NCI-H2227 (cell line): ENCODE measurements around the gene RFC1.
A peak's percentile ranks its signal among the peaks of the same experiment; 100 is the strongest.
"Not testable (repeated sequence)": the region's sequence is repeated elsewhere in the genome, so short reads cannot be mapped to it uniquely, and the experiment has no call there.

Experiments used
- DNase-seq: peaks from one replicate; lab custom pipeline; 2025; ENCODE audit not compliant: unreplicated experiment; lab: John Stamatoyannopoulos, UW

RFC1 gene

DNA sequence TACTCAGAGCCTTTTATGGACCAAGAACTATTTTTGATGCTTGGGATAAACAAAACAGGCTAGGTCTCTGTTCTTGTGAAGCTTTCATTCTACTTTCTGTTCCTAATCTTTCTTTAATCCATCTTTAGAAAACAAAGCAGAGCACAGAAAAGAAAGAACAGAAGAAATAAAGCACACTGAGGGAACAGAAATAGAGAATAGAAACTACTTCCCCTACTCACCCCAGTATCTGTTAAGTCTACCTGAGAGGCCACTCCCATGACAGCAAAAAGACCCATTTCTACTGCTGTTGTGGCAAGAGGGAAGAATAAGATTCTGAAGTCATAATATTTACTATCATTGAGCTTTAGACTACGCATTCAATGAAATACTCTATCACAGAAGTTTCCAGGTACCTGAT lies 9.2 kb downstream of the RFC1 start:
- no peak for DNase-seq

DNA sequence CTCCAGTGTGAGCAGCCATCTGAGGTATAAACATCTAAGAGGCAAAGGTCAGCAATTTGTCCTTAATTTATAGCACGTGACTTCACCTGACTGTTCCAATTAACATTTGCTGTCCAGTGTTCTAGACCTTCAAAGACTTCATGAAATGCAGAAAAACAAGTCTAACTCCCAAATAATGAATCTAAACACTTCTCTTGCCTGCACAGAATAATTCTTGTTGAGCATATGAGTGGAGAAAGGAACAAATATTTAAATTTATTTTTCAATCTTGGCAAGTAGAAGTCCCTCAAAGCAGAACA lies 12.0 kb downstream of the RFC1 start:
- DNase-seq, result no peak

DNA sequence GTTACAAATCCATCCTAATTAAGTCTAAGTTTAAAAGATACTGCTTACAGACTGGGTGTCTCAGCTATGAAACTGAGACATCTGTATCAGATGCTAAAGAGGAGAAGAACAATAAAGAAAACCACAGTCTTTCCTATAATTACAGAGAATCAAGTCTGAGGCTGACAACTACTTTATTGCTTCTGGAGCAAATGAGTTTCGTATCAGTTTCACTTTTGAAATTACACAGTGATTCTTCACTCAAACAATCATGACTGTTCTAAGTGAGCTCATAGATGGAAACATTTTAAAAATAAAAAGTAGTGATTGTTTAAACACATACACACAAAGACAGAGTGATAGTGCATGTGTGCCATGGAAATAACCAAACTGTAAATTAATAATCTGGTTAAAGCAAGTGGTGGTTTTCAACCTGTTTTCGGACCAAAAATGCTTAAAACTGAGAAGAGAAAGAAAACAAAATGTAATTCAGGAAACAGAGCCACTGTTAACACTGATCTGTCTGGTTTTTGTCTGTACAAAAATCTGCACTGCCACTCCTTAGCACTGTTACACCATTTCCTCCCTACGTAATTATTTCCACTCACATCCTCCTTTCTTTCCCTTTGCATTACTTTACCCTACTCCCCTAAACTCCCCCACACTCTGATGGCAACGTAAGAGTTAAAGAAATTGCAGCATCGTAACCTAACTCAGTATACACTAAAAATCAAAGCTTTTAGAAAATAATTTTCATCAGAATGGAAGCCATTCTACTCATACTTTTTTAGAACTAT lies 12.5 kb downstream of the RFC1 start:
- peak; percentile 2 for DNase-seq

DNA sequence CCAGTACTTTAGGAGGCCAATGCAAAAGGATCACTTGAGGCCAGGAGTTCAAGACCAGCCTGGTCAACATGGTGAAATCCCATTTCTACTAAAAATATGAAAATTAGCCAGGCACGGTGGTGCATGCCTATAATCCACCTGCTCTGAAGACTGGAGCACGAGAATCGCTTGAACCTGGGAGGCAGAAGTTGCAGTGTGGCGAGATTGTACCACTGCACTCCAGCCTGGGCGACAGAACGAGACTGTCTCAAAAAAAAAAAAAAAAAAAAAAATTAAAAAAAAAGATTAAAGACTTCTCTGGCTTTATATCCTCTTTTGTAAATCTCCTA lies 13.0 kb downstream of the RFC1 start:
- not testable (repeated sequence) for DNase-seq

DNA sequence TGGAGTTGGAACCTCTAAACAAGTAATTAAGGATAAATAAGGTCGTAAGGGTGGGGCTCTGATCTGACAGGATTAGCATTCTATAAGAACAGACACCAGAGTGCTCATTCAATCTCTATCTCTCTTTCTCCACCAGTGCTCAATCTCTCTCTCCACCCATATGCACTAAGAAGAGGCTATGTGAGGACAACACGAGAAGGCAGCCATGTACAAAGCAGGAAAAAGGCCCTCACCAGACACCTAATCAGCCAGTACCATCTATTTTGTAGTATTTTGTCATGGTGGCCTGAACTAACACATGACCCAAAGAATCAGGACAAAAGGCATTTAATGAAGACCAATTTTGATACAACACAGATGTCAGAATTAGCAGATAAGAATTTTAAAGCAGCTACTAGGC lies 16.8 kb downstream of the RFC1 start:
- DNase-seq, result no peak

DNA sequence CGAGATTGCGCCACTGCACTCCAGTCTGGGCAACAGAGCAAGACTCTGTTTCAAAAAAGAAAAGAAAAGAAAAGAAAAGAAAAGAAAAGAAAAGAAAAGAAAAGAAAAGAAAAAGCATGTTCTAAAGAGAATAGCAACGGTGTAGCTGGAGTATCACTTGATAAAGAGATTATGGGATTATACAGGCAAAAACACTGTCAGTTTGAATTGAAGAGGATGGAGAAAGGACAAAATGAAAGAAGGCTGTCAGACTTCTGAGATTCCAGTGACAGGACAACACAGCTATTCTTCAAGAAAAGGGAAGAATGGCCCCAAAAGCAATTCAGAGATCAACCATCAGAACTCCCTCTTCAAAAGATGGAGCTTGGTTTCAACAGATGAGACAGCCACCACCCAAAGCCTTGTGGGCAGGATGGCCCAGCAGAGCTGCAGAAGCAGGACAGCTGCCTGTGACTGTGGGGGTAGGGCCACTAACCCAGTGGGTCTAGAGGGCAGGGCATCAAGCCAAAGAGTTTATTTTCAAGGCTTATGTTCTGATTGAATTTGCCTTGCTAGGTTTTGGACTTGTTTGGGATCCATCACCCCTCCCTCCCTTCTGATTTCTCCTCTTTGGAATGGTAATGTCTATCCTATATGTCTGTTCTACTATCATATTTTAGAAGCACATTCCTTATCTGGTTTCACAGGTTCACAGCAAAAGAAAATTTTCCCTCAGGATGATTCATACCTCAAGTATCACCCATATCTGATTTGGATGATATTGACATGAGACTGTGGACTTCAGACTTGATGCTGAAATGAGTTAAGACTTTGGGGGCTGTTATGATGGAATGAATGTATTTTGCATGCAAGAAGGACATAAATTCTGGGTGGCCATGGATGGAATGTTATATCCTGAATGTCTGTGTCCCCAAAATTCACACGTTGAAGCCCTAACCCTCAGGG lies 17.5 kb downstream of the RFC1 start:
- DNase-seq, result no peak

DNA sequence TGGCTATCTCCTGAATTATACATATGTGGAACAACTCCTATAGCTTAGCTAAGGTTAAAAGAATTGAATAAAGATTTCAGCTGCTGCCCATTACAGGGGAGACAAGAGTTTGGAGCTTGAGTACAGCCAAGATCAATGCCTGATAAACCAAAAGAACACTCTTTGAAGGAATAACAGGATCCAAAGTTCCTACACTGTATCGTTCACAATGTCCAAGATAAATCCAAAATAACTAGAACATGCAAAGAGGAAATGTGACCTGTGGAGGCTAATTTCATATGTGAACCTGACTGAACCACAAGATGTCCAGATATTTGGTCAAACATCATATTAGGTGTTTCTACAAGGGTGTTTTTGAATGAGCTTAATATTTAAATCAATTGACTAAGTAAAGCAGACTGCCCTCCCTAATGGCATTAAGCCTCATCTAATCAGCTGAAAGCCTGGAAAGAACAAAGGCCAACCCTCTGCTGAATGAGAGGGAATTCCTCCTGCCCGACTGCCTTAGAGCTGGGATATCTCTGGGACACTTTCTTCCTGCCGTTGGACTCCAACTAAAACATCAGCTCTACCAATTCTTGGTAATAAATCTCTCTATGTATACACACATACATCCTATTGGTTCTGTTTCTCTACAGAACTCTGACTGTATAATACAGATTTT lies 19.2 kb downstream of the RFC1 start:
- no peak for DNase-seq

DNA sequence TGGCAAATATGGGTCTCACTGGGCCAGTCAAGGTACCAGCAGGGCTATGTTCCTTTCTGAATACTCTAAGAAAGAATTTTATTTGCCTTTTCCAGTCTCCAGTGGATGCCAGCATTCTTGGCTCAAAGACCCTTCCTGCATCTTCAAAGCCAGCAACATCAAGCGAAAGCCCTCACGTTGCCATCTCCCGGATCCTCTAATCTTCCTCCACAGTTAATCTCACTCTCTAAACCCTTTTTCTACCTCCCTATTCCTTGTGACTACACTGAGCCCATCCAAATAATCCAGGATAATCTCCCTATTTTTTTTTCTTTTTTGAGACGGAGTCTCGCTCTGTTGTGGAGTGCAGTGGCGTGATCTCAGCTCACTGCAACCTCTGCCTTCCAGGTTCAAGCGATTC lies 23.4 kb downstream of the RFC1 start:
- no peak for DNase-seq

DNA sequence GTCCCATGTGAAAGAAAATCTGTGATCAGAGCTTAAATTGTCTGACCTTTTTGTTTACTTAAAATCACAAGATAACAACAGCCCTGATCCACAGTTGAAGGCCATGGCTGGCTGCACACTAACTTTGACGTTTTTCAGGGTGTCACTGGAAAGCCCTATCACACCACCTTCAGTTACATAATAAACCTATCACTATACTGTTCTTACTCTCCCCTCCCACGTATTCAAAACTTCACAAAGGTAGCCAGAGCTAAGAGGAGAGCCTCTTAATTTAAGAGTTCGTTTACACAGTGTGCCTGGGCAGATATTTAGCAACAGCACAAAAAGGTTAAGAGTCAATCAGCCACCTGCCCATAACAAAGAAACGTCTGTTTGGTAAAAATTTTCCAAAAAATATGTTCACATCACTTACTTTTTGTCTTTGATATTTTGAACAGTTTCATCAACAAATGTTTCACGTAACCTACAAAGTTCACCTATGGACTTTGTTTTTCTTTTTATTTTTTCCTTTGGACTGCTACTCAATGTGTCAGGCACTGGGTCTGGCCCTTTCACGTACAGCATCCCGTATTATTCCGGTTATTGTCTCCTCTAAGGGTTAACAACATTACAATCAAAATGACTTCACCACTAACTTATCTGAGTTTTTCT lies 25.0 kb downstream of the RFC1 start:
- no peak for DNase-seq

DNA sequence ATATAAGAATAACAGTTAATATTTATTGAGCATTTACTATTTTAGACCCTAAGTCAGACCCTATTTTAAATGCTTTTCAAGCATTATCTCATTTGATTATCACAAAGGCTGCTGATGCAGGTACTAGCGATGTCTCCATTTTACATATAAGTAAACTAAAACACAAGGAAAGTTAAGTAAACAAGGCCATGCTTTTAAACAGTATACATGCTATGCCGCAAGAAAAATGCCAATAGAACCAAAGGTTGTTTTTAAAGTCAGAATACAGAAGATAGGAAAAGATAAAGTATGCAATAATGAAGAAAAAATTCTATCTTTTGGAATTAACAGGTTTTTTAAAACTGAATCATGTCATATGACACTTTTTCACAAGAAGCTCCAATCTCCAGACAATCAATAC lies 26.2 kb downstream of the RFC1 start:
- no peak for DNase-seq

DNA sequence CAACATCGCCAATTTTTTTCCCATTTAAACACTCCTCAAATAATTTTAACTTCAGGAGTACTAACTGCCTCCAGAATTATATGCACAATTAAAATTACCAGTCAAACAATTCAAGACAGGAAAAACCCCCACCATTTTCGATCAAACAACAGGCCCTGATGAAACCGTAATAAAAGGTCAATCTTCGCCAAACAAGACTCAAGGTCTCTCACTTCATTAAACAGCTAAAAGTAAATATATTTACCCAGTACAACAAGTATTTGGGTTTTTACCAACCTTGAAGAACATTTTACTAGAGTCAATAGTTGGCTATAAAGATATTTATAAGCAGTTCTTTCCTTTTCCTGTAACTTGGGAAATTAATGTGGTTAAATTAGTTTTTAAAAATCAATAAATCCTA lies 28.3 kb downstream of the RFC1 start:
- DNase-seq, result no peak

DNA sequence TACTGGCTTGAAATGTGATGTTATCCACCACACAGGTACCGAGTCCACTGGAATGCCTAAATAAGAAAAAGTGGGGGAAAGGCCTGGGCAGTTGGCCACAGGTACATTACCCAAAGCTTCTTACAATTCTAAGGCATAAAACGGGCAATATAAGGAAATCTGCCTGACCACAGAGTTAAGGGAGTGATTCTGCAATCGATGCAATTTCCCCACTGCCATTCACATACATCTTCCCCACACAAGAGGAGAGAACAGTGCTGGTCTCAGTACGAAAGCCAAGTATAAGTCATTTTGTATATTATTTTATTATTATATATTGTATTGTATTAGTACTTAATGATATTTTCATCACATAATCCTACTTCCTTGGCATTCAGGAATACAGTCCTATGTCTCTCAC lies 30.6 kb downstream of the RFC1 start:
- no peak for DNase-seq

DNA sequence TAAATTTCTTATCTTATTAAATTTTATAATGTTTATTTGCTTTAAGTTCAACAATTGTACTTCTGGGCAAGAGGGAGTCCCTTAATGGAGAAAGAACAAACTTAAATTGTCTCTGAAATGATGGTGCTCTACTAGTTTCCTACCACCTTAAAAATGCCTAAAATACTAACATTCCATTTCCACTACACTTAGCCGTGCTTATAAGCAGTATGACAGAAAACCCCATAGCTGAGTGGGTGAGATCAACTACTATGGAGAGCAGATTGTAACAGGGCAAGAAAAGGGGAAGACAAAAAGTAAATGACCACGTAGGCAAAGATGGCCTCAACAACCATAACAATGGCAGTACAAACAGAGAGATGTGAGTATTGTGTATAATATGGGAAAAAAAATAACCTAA lies 35.0 kb downstream of the RFC1 start:
- DNase-seq, result no peak

DNA sequence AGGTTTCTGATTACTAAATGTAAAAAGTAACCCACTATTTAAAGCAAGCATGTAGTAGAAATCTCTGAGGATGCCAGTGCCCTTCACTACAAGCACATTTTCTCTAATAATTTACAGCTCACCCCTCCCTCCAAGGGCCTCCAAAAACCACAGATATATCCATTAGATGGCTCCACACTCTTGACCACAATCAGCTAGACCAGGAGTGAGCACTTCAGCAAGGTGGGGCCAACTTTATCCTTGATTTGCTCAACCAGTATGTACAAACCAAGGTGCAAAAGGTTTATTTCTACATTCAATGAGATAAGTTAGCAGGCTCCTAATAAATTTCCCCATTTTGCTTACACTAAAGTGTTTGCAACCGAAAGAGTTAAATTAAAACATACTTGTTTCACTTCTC lies 35.8 kb downstream of the RFC1 start:
- DNase-seq, result no peak

DNA sequence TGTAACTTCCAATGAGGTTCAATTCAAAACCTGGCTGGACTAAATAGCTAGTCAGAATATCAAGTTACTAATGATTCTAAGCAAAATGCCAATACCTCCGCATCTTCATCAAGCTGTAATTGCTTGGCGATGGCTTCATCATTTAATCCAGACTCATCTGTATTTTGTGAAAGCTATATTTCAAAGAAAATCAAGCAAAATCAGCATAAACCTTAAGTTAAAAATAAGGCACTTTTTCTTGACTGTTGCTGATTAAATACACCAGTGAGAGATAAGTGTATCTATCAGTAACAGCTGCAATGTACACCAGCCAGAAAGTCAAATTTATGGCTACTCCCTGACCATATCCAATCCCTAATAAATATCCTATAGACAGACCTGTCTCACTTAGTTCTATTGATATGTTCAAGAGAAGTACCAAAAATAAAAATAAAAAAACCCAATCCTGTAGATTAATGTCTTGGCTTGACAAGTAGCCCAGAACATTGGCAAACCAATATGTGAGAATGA lies 39.6 kb downstream of the RFC1 start:
- DNase-seq, result no peak

DNA sequence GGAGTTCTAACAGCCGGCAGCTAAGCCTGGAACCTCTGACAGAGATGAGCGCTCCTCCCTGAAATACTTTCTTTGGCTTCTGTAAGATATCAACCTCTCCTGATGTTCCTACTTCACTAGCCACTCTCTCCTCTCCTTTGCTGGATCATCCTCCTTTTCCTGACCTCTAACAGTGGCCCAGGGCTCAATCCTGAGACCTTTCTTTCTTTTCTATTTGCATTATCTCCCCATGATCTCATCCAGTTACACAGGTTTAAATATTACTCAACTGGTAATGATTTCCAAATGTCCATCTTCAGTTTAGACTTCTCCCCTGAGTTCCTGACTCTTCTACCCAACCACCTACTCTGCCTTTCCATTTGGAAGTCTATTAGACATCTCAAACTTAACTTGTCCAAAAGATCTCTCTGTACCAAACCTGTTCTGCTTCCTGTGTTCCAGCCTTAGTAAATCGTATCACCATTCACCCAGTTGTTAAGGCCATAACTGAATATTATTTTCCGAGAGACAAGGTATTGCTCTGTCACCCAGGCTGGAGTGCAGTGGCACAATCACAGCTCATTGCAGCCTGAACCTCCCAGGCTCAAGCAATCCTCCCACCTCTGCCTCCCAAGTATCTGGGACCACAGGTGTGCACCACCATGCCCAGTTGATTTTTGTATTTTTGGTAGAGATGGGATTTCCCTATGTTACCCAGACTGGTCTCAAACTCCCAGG lies 41.1 kb downstream of the RFC1 start:
- no peak for DNase-seq

DNA sequence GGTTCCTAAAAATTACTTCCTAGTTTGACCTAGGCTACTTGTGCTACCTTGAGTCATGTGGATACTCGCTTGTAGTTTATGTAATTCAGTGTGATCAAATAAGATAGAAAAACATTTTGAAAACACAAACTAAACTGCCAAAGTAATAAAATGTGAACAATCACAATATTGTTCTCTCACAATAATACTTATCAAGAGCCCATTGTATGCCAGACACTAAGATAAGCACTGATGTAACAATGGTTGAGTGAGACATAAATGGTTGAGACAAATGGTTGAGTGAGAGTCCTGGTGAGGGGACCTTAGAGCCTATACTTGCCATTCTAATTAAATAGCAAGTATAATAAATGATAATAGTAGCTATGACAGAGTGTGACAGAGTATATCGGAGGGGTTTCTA lies 41.7 kb downstream of the RFC1 start:
- DNase-seq, result no peak

DNA sequence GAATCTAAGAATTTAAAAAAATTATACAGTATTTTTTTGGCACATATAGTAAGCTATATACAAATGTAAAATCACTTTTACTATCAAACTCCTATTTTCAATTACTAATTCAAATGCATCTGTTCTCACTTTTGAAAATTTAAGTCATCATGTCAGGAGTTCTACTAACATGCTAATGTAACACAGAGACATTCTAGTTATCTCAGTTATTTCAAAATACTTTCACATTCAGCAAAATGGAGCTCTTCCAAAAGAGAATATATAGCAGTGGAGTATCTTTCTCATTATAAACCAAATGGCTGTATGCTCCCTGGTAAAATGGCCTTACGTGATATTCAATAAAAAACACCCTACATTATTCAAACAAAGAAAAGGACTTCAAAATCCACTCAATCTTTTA lies 42.3 kb downstream of the RFC1 start:
- no peak for DNase-seq

DNA sequence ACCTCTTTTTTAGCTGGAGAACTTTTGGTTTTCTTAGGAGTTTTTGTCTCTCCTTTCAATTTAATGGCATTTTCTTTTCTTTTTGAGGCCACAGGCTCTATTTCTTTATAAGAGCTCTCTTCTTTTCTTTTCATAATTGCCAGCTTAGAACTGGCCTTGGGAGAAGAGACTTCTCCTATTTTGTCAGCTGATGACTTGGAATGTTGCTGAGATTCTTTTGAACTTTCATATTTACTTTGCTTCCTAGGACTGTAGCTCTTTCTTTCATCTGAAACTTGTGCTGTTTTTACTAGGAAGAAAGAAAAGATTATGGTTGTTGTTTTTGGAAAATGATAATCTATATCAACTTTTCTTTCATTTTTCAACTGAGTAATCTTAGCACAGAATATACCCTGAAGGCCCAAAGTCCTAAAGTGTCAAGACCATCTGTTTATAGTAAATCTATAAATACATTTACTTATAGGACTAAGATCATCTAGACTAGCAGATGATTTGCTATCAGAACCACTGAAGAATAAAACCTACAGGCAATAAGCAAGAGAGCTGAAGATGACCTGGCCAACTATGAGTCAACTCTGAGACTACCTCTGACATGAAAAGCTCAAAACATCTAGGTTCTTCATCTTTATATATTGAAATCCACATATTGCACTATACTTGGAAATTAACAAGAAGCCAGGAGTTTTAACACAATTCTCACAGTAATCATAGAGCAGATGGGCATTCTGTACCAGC lies 45.6 kb downstream of the RFC1 start:
- no peak for DNase-seq

DNA sequence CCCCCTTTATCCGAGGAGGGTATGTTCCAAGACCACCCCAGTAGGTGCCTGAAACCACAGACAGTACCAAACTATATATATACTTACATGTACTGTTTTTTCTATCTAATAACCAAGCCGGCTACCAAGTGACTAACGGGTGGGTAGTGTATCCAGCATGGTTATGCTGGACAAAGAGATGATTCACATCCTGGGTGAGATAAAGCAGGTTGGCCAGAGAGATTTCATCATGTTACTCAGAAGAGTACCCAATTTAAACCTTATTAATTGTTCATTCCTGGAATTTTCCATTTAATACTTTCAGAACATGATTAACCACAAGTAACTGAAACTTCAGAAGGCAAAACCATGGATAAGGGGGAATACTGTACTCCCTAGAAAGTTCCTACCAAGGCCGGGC lies 46.5 kb downstream of the RFC1 start:
- DNase-seq, result no peak
